Naive thymus-derived CD8-positive, alpha-beta T cell (primary cell): Measurements from ENCODE around the gene APP. TPM values are rescaled to one million over a fixed set of nuclear protein-coding genes. Genes with fewer than 3 reads are reported as not detected.
"Not testable (repeated sequence)": the region's sequence is repeated elsewhere in the genome, so short reads cannot be mapped to it uniquely, and the experiment has no call there.

Experiments used
- ATAC-seq, 2 donors: fragments of 150-1000 bp; cut with Tn5 transposase in 1 of 2; sonication (Bioruptor Pico), chemical (Tn5 transposase) in 1 of 2; 1 replicate in 1 of 2; 2 replicates in 1 of 2; pipeline ENCODE4 v1.10.0; 2021; ENCODE audit warnings: mild to moderate bottlenecking in 2 of 2, moderate library complexity in 2 of 2
- POLR2A ChIA-PET: fragments of 350-600 bp; sonication (Branson Sonifier 250); formaldehyde crosslinking; loops from one replicate; lab custom pipeline; 2021; ENCODE audit warnings: antibody characterized with exemption; lab: Charles Lee
- DNase-seq, 10 donors: peaks; one replicate each; pipeline versions ENCODE4 v3.0.0 to v3.0.0-alpha.2; 2020 to 2022
- H3K27ac Mint-ChIP-seq, 10 donors: one replicate each; pipeline ENCODE4 v1.8.0; 2020 to 2022; ENCODE audit warnings: mild to moderate bottlenecking in 10 of 10, mixed read lengths in 10 of 10, moderate library complexity in 4 of 10, inconsistent platforms in 1 of 10
- H3K27me3 Mint-ChIP-seq, 5 donors: one replicate each; pipeline ENCODE4 v1.8.0; 2021 to 2022; ENCODE audit warnings: mixed read lengths in 5 of 5
- H3K36me3 Mint-ChIP-seq, 3 donors: one replicate each; pipeline ENCODE4 v1.8.0; 2020 to 2022; ENCODE audit warnings: mixed read lengths in 3 of 3, mild to moderate bottlenecking in 2 of 3, inconsistent platforms in 1 of 3
- H3K4me1 Mint-ChIP-seq, 4 donors: one replicate each; pipeline ENCODE4 v1.8.0; 2021 to 2022; ENCODE audit warnings: mixed read lengths in 4 of 4
- H3K4me3 Mint-ChIP-seq, 10 donors: one replicate each; pipeline ENCODE4 v1.8.0; 2020 to 2022; ENCODE audit warnings: mild to moderate bottlenecking in 10 of 10, mixed read lengths in 10 of 10, moderate library complexity in 6 of 10, inconsistent platforms in 1 of 10
- H3K9me3 Mint-ChIP-seq, 9 donors: one replicate each; pipeline ENCODE4 v1.8.0; 2020 to 2022; ENCODE audit warnings: mixed read lengths in 9 of 9, mild to moderate bottlenecking in 3 of 9, inconsistent platforms in 1 of 9, moderate library complexity in 1 of 9
- polyA plus RNA-seq, 3 donors: library from polyadenylated mRNA; unstranded; fragments of 300-500 nt; fragmentation: Illumina TruSeq; gene quantifications; one replicate each; pipeline ENCODE4 v1.2.3, GENCODE V29; 2021
- total RNA-seq, 8 experiments: library from RNA in 2 of 8; stranded (reverse) in 2 of 8; gene quantifications; one replicate each; pipeline ENCODE4 v1.2.3 and lab custom pipeline; 2021 to 2026

Gene APP
- total and polyA plus RNA-seq, 5 experiments from 2014 or later = 6.9 to 33.8 (median 8.7) TPM

DNA sequence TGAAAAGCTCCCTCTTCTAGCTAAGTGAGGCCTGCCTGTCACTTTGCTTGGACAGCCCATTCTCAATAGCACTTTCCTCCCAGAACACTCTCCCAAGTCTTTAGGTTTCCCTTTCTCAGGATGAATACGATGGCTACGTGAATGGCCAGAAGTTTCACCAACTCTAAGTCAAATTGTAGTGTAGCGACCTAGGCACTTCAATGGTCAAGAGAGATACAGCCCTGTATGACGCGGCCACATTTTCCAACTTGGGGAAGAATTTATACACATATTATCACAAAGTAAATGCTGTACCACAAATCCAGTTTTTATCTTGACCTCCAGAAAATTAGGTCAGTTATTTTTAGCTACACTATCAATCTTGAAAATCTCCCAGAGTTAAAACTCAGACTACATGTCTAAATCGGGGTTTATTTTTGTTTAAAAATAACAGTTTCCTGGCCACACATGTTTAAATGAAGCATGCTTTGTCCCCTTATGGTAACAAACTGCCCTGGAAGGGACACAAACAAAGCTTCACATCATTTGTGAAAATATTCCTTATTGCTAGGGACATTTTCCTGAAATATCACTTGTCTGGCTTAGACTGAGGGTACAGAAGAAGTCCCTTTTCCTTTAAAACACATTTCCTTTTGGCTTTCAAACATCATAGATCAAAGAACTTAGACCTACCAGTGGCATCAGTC lies 243.2 kb downstream of the APP start:
- Mint-ChIP-seq H3K36me3 (peaks cover 0 to 8% (median 8%) of the 10 kb centered on the region in 3 donors), H3K9me3 (peaks cover 0 to 6% (median 0%) of the 10 kb centered on the region in 9 donors), H3K4me1 (peaks cover 0 to 5% (median 1%) of the 10 kb centered on the region in 4 donors), H3K4me3 (no peak overlapping the region), H3K27me3 (no peaks in the 10 kb centered on the region), H3K27ac (no peak overlapping the region)
- DNase-seq (no peak), ATAC-seq (no peak)
- POLR2A ChIA-PET = no interaction called here

DNA sequence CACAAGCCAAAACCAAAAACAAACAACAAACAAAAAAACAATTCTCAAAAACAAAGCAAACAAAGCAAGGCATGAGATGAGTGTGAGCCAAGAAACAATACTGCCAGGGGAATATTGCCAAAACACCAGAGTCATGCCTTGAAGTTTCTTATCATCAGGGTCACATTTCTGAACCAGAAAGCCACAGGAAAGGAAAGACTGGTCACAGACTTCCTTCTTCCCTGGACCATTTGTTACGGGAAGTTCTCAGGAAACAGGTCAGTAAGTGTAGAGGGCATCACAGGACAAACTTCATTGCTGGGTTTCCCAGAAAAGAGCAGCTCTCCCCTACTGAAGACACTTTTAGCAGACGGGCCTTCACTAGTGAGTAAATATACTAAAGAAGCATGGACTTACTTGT lies 244.6 kb downstream of the APP start:
- Mint-ChIP-seq H3K27me3 (no peaks in the 10 kb centered on the region), H3K36me3 (peaks cover 0 to 8% (median 7%) of the 10 kb centered on the region in 3 donors), H3K4me1 (peaks cover 0 to 5% (median 1%) of the 10 kb centered on the region in 4 donors), H3K9me3 (peaks cover 0 to 6% (median 0%) of the 10 kb centered on the region in 9 donors), H3K4me3 (no peak overlapping the region), H3K27ac (peak overlapping the region in 1 of 10 donors; percentile 51)
- ATAC-seq (no peak), DNase-seq (no peak)
- POLR2A ChIA-PET = no interaction called here

DNA sequence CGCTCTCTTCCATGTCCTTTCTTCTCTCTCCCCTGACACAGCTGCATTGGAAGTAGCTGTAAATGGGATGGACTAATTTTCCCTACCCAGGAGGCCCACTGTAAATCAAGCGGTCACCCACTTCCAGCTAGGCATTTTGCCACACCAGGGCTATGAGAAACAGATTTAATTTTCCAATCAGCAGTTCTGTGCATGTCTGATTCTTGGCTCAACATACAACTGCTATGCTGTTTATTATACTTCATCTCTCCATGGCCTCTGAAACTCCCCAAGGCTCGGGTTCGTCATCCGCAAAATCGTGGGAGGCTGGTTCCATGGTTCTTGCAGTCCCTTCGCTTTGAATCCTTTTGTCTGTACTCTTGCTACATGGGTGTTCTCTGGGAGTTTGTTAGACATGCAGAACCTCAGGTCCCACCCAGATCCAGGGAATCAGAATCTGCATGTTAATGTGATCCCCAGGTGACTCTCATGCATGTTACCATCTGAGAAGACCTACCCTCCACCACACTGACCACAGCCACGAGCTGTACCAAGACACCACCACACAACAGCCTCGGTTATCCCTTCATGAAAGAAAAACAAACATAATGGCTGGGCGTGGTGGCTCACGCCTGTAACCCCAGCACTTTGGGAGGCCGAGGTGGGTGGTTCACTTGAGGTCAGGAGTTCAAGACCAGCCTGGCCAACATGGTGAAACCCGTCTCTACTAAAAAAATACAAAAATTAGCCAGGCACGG lies 245.3 kb downstream of the APP start:
- peaks cover 0 to 6% (median 0%) of the 10 kb centered on the region in 9 donors for H3K9me3 Mint-ChIP-seq
- H3K27me3 Mint-ChIP-seq = no peaks in the 10 kb centered on the region
- H3K4me3 Mint-ChIP-seq = no peak overlapping the region
- peaks cover 0 to 8% (median 7%) of the 10 kb centered on the region in 3 donors for H3K36me3 Mint-ChIP-seq
- ATAC-seq (no peak), DNase-seq (no peak)
- H3K27ac Mint-ChIP-seq = no peak overlapping the region
- POLR2A ChIA-PET = no interaction called here
- H3K4me1 Mint-ChIP-seq = peaks cover 0 to 5% (median 1%) of the 10 kb centered on the region in 4 donors

DNA sequence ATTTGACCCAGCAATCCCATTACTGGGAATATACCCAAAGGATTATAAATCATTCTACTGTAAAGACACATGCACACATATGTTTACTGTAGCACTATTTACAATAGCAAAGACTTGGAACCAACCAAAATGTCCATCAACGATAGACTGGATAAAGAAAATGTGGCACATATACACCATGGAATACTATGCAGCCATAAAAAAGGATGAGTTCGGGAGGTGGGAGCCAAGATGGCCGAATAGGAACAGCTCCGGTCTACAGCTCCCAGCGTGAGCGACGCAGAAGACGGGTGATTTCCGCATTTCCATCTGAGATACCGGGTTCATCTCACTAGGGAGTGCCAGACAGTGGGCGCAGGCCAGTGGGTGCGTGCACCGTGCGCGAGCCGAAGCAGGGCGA lies 252.4 kb downstream of the APP start:
- peak overlapping the region in 1 of 10 donors; percentile 50 for H3K27ac Mint-ChIP-seq
- DNase-seq, ATAC-seq, H3K36me3 Mint-ChIP-seq, POLR2A ChIA-PET, H3K4me3 Mint-ChIP-seq, H3K27me3 Mint-ChIP-seq, H3K4me1 Mint-ChIP-seq, H3K9me3 Mint-ChIP-seq: not testable (repeated sequence)

DNA sequence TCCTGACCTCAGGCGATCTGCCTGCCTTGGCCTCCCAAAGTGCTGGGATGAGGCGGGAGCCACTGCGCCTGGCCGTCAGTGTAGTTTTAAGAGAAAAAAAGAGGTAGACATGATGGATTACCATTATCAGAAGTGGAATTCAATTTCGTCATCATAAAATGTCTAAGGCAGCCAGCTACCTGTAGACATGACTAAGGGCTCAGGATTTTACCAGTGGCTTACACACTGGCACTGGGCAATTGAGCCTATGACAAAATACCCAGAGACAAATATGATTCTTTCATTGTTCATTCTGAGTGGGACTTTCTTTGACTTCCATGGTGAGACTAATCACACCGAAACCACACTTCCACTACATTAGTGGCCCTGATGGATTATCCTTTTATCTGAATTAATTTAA lies 254.3 kb downstream of the APP start:
- peaks cover 0 to 5% (median 3%) of the 10 kb centered on the region in 3 donors for H3K36me3 Mint-ChIP-seq
- H3K9me3 Mint-ChIP-seq = peaks cover 0 to 6% (median 2%) of the 10 kb centered on the region in 9 donors
- no peak overlapping the region for H3K4me3 Mint-ChIP-seq
- DNase-seq (no peak), ATAC-seq (no peak)
- no peak overlapping the region for H3K27ac Mint-ChIP-seq
- no peaks in the 10 kb centered on the region for H3K27me3 Mint-ChIP-seq
- POLR2A ChIA-PET = no interaction called here
- peaks cover 0 to 7% (median under 1%) of the 10 kb centered on the region in 4 donors for H3K4me1 Mint-ChIP-seq

DNA sequence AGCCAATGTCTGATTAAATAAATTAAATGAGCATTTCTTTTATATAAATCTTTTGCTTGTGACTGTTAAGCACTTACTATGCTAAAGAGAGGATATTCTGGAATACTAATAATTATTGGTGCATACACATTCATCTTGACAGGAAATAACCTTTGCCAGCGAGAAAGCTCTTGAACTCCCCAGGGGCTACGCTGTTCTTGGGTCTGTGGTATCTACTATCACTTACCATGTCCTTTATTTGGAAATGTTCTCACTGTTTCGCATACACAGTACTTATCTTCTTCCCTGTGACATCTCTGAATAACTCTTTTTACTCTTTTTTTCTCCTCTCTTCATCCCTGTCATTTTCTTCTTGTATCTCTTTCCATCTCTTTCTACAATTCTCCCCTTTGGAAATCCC lies 257.1 kb downstream of the APP start:
- no peaks in the 10 kb centered on the region for H3K27me3 Mint-ChIP-seq
- H3K27ac Mint-ChIP-seq = no peak overlapping the region
- DNase-seq (no peak), ATAC-seq (no peak)
- H3K9me3 Mint-ChIP-seq = peaks cover 0 to 6% (median 2%) of the 10 kb centered on the region in 9 donors
- no peak overlapping the region for H3K4me3 Mint-ChIP-seq
- peaks cover 0 to 5% (median 5%) of the 10 kb centered on the region in 3 donors for H3K36me3 Mint-ChIP-seq
- POLR2A ChIA-PET = no interaction called here
- H3K4me1 Mint-ChIP-seq = peaks cover 0 to 7% (median under 1%) of the 10 kb centered on the region in 4 donors

DNA sequence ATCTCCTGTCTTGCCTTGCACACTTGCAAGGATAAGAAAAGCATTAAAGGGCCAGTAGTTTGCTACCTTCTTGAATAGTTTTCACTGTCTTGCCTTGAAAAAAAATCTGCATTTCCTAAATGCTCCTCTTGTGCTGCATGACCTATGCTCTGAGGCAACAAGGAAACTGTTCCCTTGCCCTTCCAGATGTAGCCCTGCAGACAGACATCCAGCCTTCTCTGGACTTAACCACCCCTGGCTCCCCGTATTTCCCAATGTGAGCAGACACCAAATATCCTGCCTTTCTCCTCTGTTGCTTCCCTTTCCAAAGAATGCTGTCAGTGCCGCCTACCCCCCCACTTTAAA lies 258.2 kb downstream of the APP start:
- Mint-ChIP-seq H3K4me3 (no peak overlapping the region), H3K36me3 (peaks cover 0 to 5% (median 0%) of the 10 kb centered on the region in 3 donors), H3K27ac (no peak overlapping the region), H3K27me3 (no peaks in the 10 kb centered on the region), H3K9me3 (no peaks in the 10 kb centered on the region), H3K4me1 (peaks cover 0 to 7% (median 0%) of the 10 kb centered on the region in 4 donors)
- no peak for DNase-seq
- no peak for ATAC-seq
- POLR2A ChIA-PET = no interaction called here

DNA sequence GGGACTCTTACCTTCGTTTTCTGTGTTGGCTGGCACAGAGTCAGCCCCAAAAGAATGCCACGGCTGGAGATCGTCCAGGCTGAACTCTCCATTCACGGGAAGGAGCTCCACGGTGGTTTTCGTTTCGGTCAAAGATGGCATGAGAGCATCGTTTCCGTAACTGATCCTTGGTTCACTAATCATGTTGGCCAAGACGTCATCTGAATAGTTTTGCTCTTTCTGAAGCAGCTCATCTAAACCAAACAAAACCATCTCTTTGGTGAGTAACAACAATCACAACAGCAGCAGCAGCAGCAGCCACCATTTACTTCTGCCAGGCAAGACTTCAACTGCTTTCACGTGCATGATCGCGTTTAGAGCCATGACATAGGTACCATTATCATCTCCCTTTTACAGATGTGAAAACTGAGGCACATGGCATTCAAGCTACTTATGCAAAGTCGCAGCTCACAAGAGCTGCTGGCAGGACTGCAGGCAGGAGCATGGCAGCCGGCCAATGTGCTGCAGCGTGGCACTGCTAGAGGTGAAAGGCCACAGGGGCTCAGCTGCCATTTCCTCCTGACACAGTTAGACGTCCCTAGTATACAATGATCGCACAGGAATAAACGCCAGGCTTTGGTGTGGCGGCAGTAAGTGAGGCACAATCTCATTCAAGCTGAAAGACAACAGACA lies 258.7 kb downstream of the APP start:
- DNase-seq = no peak
- peak overlapping the region in 1 of 10 donors; percentile 74 for H3K27ac Mint-ChIP-seq
- no peak overlapping the region for H3K4me3 Mint-ChIP-seq
- H3K4me1 Mint-ChIP-seq = peaks cover 0 to 7% (median 0%) of the 10 kb centered on the region in 4 donors
- no peak for ATAC-seq
- H3K9me3 Mint-ChIP-seq = no peaks in the 10 kb centered on the region
- peaks cover 0 to 5% (median 0%) of the 10 kb centered on the region in 3 donors for H3K36me3 Mint-ChIP-seq
- no peaks in the 10 kb centered on the region for H3K27me3 Mint-ChIP-seq
- POLR2A ChIA-PET = no interaction called here

DNA sequence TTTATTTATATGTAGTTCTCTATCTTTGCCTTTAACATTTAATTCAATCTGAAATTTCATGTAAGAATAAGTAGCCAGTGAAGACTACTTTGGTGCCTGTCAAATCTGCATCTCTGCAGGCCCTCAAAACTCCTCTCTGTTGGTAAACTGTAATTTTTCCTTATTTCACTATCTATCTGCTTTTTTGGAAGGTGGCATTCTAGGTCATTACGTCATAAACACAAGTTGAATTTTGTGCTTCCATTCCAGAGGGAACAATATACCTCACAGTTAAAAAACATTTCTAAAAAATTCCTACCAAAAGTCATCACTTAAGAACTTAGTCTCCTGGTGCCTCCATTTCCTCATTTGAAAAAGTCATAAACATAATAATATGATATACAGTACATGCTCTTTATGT lies 259.8 kb downstream of the APP start:
- H3K36me3 Mint-ChIP-seq = peaks cover 0 to 5% (median 0%) of the 10 kb centered on the region in 3 donors

DNA sequence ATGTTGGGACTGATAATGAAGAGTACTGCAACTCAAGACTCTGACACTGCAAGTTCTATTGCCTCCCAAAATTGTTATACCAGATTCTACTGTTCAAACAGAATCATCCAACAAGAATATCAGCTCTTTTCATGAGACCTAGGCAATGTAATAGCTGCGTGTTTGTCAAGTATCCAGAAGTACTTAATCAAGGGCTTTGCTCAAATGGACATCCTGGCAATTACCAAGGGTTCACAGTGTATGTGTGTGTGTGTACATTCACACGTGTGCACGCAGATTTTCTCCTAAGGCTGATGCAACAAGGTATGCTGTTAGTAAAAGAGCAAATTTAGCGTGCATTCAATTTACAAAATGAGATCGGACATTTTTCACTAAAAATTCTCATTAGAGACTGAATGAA lies 261.2 kb downstream of the APP start:
- Mint-ChIP-seq H3K27ac (no peak overlapping the region), H3K4me1 (peaks cover 0 to 7% (median 0%) of the 10 kb centered on the region in 4 donors), H3K9me3 (no peaks in the 10 kb centered on the region), H3K36me3 (peaks cover 0 to 5% (median 0%) of the 10 kb centered on the region in 3 donors), H3K27me3 (no peaks in the 10 kb centered on the region), H3K4me3 (no peak overlapping the region)
- no peak for DNase-seq
- no peak for ATAC-seq
- POLR2A ChIA-PET = no interaction called here

More for the DNA sequence above, 259.8 kb downstream of the APP start:
- H3K4me3 Mint-ChIP-seq = no peak overlapping the region
- DNase-seq (no peak), ATAC-seq (no peak)
- no peaks in the 10 kb centered on the region for H3K9me3 Mint-ChIP-seq
- no peak overlapping the region for H3K27ac Mint-ChIP-seq
- no peaks in the 10 kb centered on the region for H3K27me3 Mint-ChIP-seq
- H3K4me1 Mint-ChIP-seq = peaks cover 0 to 7% (median 0%) of the 10 kb centered on the region in 4 donors
- POLR2A ChIA-PET = no interaction called here

DNA sequence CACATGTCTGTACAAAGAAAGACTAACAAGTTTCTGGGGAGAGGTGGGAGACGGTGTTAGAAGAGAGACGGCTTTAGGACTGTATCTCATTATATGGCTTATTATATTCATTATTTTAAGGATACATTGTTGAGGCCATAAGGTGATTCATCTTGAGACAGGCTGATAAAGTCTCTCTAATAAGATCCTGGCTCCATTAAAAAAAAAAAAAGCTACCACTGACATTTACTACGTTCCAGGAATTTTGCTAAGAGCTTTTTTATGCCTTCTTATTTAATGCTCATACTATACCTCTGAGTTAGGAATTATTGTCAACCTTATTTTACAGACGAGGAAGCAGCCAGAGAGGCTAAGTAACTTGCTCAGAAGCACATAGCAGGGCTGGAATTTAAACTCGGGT lies 262.1 kb downstream of the APP start:
- Mint-ChIP-seq H3K4me1 (peaks cover 0 to 6% (median 0%) of the 10 kb centered on the region in 4 donors), H3K27me3 (no peaks in the 10 kb centered on the region), H3K4me3 (no peak overlapping the region), H3K36me3 (peaks cover 0 to 5% (median 0%) of the 10 kb centered on the region in 3 donors), H3K9me3 (no peaks in the 10 kb centered on the region), H3K27ac (no peak overlapping the region)
- ATAC-seq (no peak), DNase-seq (no peak)
- POLR2A ChIA-PET = no interaction called here

DNA sequence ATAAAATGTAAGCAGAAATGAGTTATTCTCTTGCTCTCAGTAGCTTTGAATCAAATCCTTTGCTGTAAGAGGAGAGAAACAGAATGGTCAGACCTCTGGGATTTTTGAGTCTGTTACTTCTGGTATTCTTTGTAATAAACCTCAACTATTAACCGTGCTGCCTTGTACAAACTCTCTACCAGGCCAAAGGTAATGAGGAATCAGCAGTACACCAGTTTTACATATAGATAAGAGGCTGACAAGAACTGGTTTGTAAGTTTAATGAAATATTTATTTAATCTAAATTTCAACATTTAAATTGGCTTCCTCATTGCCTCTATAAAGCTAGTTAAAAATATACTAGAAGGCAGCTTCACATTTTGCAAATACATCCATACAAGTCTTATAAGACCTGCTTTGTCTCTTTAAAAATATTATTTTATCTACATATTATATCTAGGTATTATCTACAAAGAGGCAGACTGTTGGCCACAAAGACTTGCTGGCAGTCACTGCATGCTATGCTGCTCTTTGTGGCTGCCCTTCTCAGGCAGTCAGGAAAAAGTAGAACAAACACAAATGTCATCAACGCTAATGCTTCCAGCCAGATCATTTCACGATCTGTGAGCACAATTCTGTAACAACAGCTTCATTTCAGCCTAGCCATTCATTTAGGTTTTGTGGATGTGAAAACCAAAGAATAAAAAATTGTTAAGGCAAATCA lies 262.8 kb downstream of the APP start:
- POLR2A ChIA-PET = no interaction called here

More for the DNA sequence above, 262.8 kb downstream of the APP start:
- Mint-ChIP-seq H3K36me3 (peaks cover 0 to 5% (median 0%) of the 10 kb centered on the region in 3 donors), H3K27me3 (no peaks in the 10 kb centered on the region), H3K9me3 (no peaks in the 10 kb centered on the region), H3K27ac (no peak overlapping the region), H3K4me1 (peaks cover 0 to 8% (median 0%) of the 10 kb centered on the region in 4 donors), H3K4me3 (no peak overlapping the region)
- DNase-seq (no peak), ATAC-seq (no peak)
